HG02852 (cell line): ENCODE data around the gene RAB11FIP2.
"Not testable (repeated sequence)": the region's sequence is repeated elsewhere in the genome, so short reads cannot be mapped to it uniquely, and the experiment has no call there.

Source experiments
- ATAC-seq: cut with Tn5 transposase; IDR thresholded peaks from one replicate; pipeline ENCODE4 v1.9.1; 2021; ENCODE audit warnings: mild to moderate bottlenecking, moderate library complexity; ENCODE audit not compliant: unreplicated experiment

Gene RAB11FIP2, protein sequence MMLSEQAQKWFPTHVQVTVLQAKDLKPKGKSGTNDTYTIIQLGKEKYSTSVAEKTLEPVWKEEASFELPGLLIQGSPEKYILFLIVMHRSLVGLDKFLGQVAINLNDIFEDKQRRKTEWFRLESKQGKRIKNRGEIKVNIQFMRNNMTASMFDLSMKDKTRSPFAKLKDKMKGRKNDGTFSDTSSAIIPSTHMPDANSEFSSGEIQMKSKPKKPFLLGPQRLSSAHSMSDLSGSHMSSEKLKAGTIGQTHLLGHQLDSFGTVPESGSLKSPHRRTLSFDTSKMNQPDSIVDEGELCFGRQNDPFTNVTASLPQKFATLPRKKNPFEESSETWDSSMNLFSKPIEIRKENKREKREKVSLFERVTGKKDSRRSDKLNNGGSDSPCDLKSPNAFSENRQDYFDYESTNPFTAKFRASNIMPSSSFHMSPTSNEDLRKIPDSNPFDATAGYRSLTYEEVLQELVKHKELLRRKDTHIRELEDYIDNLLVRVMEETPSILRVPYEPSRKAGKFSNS

DNA sequence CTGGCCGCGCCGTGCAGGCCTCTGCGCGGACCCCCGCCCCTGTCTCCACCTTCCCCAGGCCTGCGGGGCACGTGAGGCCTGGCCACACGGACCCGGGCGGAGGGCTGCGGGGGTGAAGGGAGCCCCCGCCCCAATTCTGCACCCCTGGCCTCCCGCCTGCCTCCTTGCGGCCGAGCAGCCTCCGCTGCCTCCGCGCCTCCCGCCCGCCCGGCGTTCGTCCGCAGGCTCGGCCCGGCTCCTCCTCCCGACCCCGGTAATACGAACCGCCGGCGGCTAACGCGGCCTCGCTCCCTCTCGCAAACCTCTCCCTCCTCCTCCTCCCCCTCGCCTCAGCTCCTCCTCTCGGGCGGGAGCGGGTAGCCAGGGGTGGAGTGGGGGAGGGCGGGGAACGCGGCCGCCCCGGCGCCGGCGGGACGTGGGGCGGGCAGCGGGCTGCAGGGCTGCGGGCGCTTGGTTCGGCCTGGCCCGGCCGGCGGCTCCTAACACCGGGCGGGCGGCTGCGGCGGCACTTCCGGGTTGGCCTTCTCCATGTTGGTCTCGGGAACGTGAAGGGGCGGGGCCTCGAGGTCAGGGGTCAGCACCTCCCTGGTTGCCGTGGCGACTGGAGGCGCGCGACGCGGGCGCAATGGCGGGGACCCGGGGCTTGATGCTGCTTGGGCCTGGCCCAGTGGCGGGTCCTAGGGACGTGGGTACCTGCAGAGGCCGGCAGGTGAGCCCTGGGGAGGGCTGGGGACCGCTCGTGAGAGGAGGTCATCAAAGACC lies at the start of gene RAB11FIP2:
RAB11FIP2 (minus strand) TSS at position 547 of the 762 bp plus-strand sequence. CDS start 778 bp downstream, outside the sequence.
- ATAC-seq: peak; percentile 95

- no peak for ATAC-seq
Measured at GRCh38 chr10:118096022-118096421, 49.3 kb upstream of the RAB11FIP2 start.

- ATAC-seq: no peak
Measured at GRCh38 chr10:118092209-118092608, 45.5 kb upstream of the RAB11FIP2 start.

- no peak for ATAC-seq
Measured at GRCh38 chr10:118080817-118081216, 34.1 kb upstream of the RAB11FIP2 start.

- no peak for ATAC-seq
Measured at GRCh38 chr10:118076705-118077104, 30.0 kb upstream of the RAB11FIP2 start.

GRCh38 chr10:118072840-118073239 lies 26.1 kb upstream of the RAB11FIP2 start:
- no peak for ATAC-seq

GRCh38 chr10:118067389-118067788 lies 20.6 kb upstream of the RAB11FIP2 start:
- not testable (repeated sequence) for ATAC-seq

GRCh38 chr10:118062798-118063238 lies 16.1 kb upstream of the RAB11FIP2 start:
- no peak for ATAC-seq

DNA sequence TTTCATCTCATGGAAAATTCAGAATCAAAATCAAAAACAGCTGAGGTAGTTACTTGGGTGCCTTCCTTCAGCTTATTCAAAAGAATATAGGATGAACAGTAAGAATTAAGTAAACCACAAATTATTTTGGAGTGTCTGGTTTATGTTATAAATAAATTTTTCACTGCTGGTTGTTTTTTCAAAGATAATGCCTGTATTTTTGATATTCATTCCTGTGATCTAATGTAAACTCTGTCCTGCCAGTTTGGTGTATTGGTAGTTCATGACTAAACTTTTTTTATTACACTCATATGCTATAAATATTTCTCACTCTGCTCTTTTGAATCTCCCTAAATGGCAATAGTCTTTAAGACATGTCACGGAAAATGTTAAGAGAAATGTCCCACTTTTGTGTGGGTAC lies 11.6 kb upstream of the RAB11FIP2 start:
- no peak for ATAC-seq

DNA sequence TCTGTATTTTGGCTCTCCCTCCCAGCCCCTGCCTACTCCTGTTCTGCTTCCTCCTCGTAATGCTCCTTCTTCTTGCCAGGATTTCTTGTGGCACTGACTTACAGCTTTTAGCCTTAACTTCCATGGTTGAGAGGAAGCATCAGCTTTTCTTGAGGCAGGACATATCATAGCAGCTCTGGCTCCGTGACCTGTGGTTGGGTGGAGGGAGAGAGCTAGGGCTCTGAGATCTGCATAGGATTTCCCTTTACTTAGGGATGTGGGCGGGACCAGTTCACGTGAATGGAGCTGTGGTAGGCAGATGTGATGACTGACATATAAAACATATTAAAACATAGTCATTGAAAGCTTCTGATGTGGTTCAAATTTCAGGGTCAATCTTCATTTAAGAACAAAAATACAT lies 10.6 kb upstream of the RAB11FIP2 start:
- ATAC-seq: no peak

GRCh38 chr10:118054383-118054782 lies 7.6 kb upstream of the RAB11FIP2 start:
- ATAC-seq: no peak

GRCh38 chr10:118052816-118053215 lies 6.1 kb upstream of the RAB11FIP2 start:
- ATAC-seq: no peak

DNA sequence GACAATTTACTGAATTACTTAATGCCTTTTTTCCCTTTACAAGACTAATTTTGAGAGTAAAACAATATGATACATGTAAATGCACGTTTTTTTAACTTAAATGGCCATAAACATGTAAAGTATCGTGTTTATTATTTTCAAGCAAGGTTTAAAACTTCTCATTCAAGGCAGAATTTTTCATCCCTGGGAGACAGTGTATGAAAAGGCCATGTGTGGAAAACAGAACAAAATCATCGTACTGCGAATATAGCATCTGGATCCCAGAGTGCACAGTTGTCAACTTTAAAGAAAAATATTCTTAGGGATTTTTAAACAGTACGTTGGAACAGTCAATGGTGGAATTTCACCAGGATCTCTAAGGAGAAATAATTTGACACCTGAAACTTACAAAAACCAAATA lies 1.1 kb upstream of the RAB11FIP2 start:
- no peak for ATAC-seq

DNA sequence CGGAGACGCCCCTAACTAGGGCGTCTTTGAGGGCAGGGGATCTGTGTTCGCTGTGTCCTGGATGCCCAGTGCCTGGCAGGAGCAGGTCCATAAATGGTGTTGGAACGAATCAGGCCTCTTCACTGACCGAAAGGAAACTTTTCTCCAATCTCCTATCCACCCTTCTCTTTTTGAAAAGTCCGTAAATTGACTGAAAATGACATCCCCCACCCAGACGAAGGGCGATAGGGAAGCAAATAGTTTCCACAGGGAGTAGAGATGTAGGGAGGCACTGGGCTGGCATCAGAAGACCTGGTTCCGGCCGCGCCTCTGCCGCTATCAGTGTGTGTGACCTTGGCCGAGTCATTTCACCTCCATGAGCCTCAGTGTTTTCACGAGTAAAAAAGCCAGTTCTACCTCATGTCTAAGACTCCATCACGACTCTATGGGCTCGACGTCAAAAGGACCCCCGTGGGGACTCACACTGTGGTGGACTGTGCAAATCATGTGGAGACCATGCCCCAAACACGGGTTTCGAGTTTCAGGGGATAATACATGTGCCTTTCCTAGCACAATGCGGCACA lies 497 bp upstream of the RAB11FIP2 start:
- ATAC-seq: peak; percentile 16

DNA sequence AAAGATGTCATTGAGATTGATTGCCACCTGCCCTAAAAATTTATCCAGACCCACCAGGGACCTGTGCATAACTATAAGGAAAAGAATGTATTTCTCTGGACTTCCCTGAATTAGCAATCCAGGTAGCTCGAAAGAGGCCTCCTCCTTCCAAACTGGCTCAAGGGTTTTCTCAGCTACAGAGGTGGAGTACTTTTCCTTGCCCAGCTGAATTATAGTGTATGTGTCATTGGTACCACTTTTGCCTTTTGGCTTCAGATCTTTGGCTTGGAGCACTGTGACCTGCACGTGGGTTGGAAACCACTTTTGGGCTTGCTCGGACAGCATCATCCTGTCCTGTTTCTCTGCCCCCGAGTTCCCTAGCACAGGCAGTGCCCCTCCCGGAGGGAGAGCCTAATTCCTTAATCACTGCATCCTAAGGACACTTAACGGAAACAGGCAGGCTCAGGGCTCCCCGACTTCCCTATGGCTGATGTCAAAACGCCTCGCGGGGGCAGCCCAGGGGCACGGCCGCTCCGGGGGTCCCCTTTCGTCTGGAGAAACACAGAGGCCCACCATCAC lies 825 bp downstream of the RAB11FIP2 start:
- ATAC-seq: peak; percentile 24

DNA sequence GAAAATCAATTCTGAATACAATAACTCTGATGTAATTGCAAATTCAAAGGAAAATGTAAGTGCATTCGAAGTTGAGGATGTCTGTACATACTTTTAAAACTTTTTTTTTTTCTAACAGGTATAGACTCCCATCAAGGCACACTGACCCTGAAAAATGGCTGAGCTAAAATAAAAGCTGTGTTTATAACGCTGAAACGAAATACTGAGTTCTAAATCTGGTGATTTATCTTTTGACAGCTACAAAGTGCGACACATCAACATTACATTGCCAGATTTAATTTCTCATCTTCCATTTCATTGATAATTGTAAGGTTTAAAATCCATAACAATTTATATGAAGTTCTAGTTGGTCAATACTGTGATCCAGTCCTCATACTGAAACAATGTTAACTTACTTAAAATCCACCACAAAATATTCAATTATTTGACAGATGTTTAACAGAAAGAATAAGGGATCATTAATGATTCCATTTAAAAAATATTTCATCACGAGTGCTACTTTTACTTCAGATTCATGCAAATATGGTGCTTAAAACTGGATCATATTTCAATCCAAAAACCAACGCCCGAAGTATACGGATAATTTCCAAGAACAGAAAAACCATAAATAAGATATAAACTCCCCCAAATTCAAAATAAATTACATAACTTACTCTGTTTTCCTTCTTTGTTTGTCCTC lies 1.4 kb downstream of the RAB11FIP2 start:
- no peak for ATAC-seq

DNA sequence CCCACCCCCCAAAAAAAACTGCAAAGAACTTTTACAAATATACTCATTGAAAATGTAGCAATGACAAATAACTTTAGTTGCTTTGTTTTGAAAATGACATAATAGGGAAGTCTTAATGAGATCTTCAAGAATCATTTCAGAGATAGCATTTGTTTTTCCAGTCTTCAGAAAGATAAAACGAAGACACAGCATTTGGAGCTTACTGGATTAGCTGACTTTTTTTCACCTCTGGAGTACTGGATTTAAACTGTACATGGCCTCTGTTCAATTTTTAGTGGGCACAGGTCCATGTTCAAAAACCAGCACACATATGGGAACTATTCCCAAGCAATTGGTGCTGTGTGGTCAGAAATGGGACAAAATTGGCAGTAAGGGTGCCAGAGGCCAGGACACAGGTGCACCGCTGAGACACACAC lies 3.9 kb downstream of the RAB11FIP2 start:
- ATAC-seq: no peak

DNA sequence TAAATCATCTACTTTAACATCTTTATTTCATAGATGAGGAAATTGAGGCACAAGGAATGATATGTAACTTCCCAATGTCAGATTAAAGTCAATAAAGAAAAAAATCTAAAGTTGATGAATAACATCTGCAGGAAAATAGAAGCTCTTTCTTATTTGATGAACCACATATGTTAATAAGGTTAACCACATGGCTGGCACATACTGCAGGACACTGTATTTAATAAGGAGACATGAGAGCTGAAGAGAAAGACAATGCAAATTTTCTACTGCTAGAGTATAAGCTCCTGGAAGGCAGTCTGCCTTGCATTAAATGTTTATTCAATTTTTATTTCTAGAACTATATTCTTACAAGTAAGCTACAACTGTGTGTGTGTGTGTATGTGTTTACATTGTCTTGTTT lies 4.4 kb downstream of the RAB11FIP2 start:
- no peak for ATAC-seq

DNA sequence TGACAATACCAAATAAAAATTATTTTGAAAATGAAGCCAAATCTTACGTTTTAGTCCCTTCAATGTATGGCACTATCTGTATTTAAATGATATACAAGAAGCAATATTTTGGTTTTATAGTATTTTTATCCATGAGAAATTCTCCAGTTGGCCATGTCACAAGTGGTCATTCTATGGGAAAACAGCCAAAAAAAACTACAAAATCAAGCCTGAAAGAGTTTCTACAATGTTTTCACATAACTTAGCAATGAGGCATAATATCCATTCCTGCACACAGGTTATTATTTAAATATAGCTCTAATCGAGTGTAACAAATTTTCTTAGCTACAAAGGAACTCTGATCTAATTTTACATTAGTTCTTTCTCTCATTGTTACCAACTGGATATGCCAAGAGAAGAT lies 5.4 kb downstream of the RAB11FIP2 start:
- no peak for ATAC-seq

DNA sequence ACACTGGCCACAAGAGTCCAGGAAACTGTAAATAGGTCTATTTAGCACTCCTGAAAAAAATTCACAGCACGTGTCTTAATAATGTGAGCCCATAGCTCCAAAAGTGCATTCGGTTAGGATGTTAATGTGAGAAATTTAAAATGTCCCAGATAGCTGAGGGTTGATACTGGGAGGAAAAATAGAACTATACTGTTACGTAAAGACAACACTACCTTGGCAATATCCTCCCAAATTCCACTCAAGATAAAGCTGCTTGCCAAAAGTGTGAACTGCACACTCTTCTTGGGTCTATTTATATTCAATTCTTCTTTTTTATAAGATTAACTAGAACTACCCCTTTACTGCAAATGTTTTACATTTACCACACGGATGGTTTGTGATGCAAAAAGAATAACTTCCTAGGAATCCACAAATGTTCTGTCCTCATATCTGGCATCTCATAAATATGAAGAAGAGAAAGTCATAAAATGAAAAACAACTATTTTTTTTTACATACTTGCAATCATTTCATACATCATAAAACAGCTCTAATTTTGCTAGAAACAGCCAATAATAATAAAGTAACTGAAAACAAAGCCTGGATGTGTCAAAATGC lies 10.4 kb downstream of the RAB11FIP2 start:
- no peak for ATAC-seq
